NCI-H2107 treated with DMSO at 0.1 percent for 48 hours (cell line): ENCODE results near the gene ZGRF1.
"Not testable (repeated sequence)": the region's sequence is repeated elsewhere in the genome, so short reads cannot be mapped to it uniquely, and the experiment has no call there.

Experiments used
- DNase-seq: peaks from one replicate; lab custom pipeline; 2025; ENCODE audit not compliant: unreplicated experiment; lab: John Stamatoyannopoulos, UW

ZGRF1 gene

GRCh38 chr4:112554271-112554670 lies 82.4 kb downstream of the ZGRF1 start:
- not testable (repeated sequence) for DNase-seq

- no peak for DNase-seq
These were observed 84.0 kb downstream of the ZGRF1 start for GRCh38 chr4:112552668-112553067.

GRCh38 chr4:112550728-112551127 lies 86.0 kb downstream of the ZGRF1 start:
- no peak for DNase-seq

GRCh38 chr4:112546476-112546875 lies 90.2 kb downstream of the ZGRF1 start:
- no peak for DNase-seq

- no peak for DNase-seq
These were observed 91.4 kb downstream of the ZGRF1 start for GRCh38 chr4:112545346-112545745.

GRCh38 chr4:112540695-112541094 lies 96.0 kb downstream of the ZGRF1 start:
- DNase-seq, result no peak

- no peak for DNase-seq
These were observed 100.6 kb downstream of the ZGRF1 start for GRCh38 chr4:112536123-112536522.

GRCh38 chr4:112532267-112532666 lies 104.4 kb downstream of the ZGRF1 start:
- no peak for DNase-seq

- DNase-seq, result no peak
These were observed 105.6 kb downstream of the ZGRF1 start for GRCh38 chr4:112531146-112531545.

- no peak for DNase-seq
These were observed 110.6 kb downstream of the ZGRF1 start for GRCh38 chr4:112526061-112526460.

- DNase-seq, result no peak
These were observed 112.8 kb downstream of the ZGRF1 start for GRCh38 chr4:112523764-112524505.

- DNase-seq, result no peak
These were observed 113.5 kb downstream of the ZGRF1 start for GRCh38 chr4:112523008-112523721.

- not testable (repeated sequence) for DNase-seq
These were observed 114.3 kb downstream of the ZGRF1 start for GRCh38 chr4:112522431-112522830.

GRCh38 chr4:112521123-112522023 lies 115.3 kb downstream of the ZGRF1 start:
- no peak for DNase-seq

- no peak for DNase-seq
These were observed 116.0 kb downstream of the ZGRF1 start for GRCh38 chr4:112520598-112521122.

GRCh38 chr4:112519689-112520597 lies 116.8 kb downstream of the ZGRF1 start:
- no peak for DNase-seq

GRCh38 chr4:112518675-112519074 lies 118.0 kb downstream of the ZGRF1 start:
- DNase-seq, result no peak

GRCh38 chr4:112517911-112518310 lies 118.8 kb downstream of the ZGRF1 start:
- DNase-seq, result no peak

GRCh38 chr4:112517067-112517634 lies 119.6 kb downstream of the ZGRF1 start:
- no peak for DNase-seq
